GM20000 (cell line): ENCODE measurements around the gene DNAH12.
"Not testable (repeated sequence)": the region's sequence is repeated elsewhere in the genome, so short reads cannot be mapped to it uniquely, and the experiment has no call there.

Experiments
- DNase-seq: peaks from one replicate; pipeline ENCODE4 v3.0.0; 2012; ENCODE audit warnings: low spot score
- CTCF ChIP-seq: IDR thresholded peaks from 2 replicates; pipeline ENCODE4 v1.5.1; 2012; ENCODE audit warnings: mild to moderate bottlenecking, control low read depth; ENCODE audit errors: extremely low read depth, missing control alignments

The DNAH12 gene

GRCh38 chr3:57512166-57512565 is 32.0 kb downstream of the DNAH12 start:
- DNase-seq, result no peak
- no peak for TF ChIP-seq CTCF

GRCh38 chr3:57505901-57506300 is 38.2 kb downstream of the DNAH12 start:
- TF ChIP-seq CTCF, result no peak
- DNase-seq, result no peak

- TF ChIP-seq CTCF, result no peak
- no peak for DNase-seq
Measured at GRCh38 chr3:57500506-57500905, 43.6 kb downstream of the DNAH12 start.

- TF ChIP-seq CTCF, result no peak
- no peak for DNase-seq
Measured at GRCh38 chr3:57497904-57498303, 46.2 kb downstream of the DNAH12 start.

- no peak for DNase-seq
- no peak for TF ChIP-seq CTCF
Measured at GRCh38 chr3:57484563-57484962, 59.6 kb downstream of the DNAH12 start.

- DNase-seq, result not testable (repeated sequence)
Measured at GRCh38 chr3:57477193-57477592, 67.0 kb downstream of the DNAH12 start.

GRCh38 chr3:57464801-57465200 is 79.3 kb downstream of the DNAH12 start:
- TF ChIP-seq CTCF, result no peak
- DNase-seq, result no peak

GRCh38 chr3:57464011-57464410 is 80.1 kb downstream of the DNAH12 start:
- DNase-seq, result no peak
- no peak for TF ChIP-seq CTCF
